Measurements from ENCODE around the gene SLIT3. TPM values are rescaled to one million over a fixed set of nuclear protein-coding genes. Genes with fewer than 3 reads are reported as not detected.

The SLIT3 gene
- total and polyA plus RNA-seq, 9 of the 15 experiments (the other 6 are each of a cell fraction or from before 2014, with no cell fraction given): 0.01 to 0.04 TPM; not detected in 7

DNA sequence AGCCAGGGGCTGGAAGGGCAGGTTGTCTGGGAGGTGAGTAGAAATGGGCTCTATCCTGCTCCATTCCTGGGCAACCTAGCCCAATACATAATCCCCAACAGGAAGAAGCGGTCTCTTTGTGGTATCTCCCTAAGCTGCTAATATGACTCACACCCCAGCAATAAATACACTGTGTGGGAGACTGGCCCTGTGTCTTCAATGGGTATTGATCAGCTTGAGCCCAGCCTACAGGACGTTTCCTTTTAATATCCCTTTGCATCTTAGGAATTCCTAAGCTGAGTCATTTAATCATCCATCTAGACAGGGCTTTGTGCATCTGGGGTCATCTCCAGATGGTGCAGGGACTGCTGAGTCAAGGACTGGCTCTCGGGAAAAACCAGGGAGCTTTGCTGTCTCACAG is 514.8 kb downstream of the SLIT3 start (continued):
- TF ChIP-seq, protein P1, sequence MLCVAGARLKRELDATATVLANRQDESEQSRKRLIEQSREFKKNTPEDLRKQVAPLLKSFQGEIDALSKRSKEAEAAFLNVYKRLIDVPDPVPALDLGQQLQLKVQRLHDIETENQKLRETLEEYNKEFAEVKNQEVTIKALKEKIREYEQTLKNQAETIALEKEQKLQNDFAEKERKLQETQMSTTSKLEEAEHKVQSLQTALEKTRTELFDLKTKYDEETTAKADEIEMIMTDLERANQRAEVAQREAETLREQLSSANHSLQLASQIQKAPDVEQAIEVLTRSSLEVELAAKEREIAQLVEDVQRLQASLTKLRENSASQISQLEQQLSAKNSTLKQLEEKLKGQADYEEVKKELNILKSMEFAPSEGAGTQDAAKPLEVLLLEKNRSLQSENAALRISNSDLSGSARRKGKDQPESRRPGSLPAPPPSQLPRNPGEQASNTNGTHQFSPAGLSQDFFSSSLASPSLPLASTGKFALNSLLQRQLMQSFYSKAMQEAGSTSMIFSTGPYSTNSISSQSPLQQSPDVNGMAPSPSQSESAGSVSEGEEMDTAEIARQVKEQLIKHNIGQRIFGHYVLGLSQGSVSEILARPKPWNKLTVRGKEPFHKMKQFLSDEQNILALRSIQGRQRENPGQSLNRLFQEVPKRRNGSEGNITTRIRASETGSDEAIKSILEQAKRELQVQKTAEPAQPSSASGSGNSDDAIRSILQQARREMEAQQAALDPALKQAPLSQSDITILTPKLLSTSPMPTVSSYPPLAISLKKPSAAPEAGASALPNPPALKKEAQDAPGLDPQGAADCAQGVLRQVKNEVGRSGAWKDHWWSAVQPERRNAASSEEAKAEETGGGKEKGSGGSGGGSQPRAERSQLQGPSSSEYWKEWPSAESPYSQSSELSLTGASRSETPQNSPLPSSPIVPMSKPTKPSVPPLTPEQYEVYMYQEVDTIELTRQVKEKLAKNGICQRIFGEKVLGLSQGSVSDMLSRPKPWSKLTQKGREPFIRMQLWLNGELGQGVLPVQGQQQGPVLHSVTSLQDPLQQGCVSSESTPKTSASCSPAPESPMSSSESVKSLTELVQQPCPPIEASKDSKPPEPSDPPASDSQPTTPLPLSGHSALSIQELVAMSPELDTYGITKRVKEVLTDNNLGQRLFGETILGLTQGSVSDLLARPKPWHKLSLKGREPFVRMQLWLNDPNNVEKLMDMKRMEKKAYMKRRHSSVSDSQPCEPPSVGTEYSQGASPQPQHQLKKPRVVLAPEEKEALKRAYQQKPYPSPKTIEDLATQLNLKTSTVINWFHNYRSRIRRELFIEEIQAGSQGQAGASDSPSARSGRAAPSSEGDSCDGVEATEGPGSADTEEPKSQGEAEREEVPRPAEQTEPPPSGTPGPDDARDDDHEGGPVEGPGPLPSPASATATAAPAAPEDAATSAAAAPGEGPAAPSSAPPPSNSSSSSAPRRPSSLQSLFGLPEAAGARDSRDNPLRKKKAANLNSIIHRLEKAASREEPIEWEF (CRISPR knock-in tag; IDR thresholded peaks at IDR 0.05): 0 out of 2 replicates have a peak, but pooled peaks have one; percentile 59
- peak; percentile 45; the same call in 1 of the 2 replicates for TF ChIP-seq JUND (IDR thresholded peaks at IDR 0.05; ENCODE audit: borderline replicate concordance, low read depth, low read length)
- TF ChIP-seq JUND (tag; IDR thresholded peaks at IDR 0.05; ENCODE audit: borderline replicate concordance, low read depth, low read length): no peak

GRCh38 chr5:168784454-168784853 is 516.5 kb downstream of the SLIT3 start:
- DNase-seq (ENCODE audit: extremely low read depth in 1 of 4, low spot score in 3 of 4): no peak
- no peak overlapping the region for H3K4me2 ChIP-seq (ENCODE audit: insufficient read depth, low read length)
- no peak overlapping the region for H3K9ac ChIP-seq (ENCODE audit: insufficient read depth in 1 of 2, low read depth in 2 of 2, low read length in 2 of 2)
- intact Hi-C loops (cut with micrococcal nuclease): no loop called here
- H3K4me1 ChIP-seq (replicated peaks in 1 of 2; ENCODE audit: control insufficient read depth in 2 of 2, insufficient read depth in 2 of 2, low read length in 2 of 2): no peaks in the 10 kb centered on the region
- H3K79me2 ChIP-seq (ENCODE audit: control insufficient read depth, insufficient read depth, low read length): no peaks in the 10 kb centered on the region
- no peaks in the 10 kb centered on the region for H3K9me1 ChIP-seq (ENCODE audit: control insufficient read depth, insufficient read depth, low read length)
- ChIA-PET CTCF (ENCODE audit: low intra/inter-chr PET ratio) (no interaction called here), POLR2A (interaction anchor here (1.0 kb wide), 1 partner anchor 22 kb away, joined by 3 read pairs; no protein-coding TSS in a partner anchor)
- TF ChIP-seq SPI1 (IDR thresholded peaks at IDR 0.05; ENCODE audit: borderline replicate concordance, low read depth, low read length): peak; percentile 72; the same call in 1 of the 2 replicates
- TF ChIP-seq NCOA2 (IDR thresholded peaks at IDR 0.05; ENCODE audit: partially characterized antibody in 2 of 2): no peak
- no peaks in the 10 kb centered on the region for H4K20me1 ChIP-seq (replicated peaks; ENCODE audit: control insufficient read depth, insufficient read depth, low read length)
- H3K4me3 ChIP-seq: no peak overlapping the region
- no peaks in the 10 kb centered on the region for H3K36me3 ChIP-seq (ENCODE audit: control insufficient read depth, insufficient read depth, low read length)
- H3K9me3 ChIP-seq (replicated peaks; ENCODE audit: control insufficient read depth, insufficient read depth, low read depth, low read length): no peaks in the 10 kb centered on the region
- FAIRE-seq: no peak
- BruUV-seq (replicated peaks): no TSS peak
- 0% methylated on average over 4 of the region's 4 CpGs for WGBS (ENCODE audit: insufficient coverage, low coverage, missing lambda C conversion rate)
- no peak overlapping the region for H3K27ac ChIP-seq (ENCODE audit: extremely low read depth, low read depth, low read length)
- peaks cover 9 to 43% of the 10 kb centered on the region in 2 experiments; a peak in 4 of 5 replicates for H3K27me3 ChIP-seq (ENCODE audit: control insufficient read depth in 2 of 2, insufficient read depth in 2 of 2, low read length in 2 of 2)
- no peak for ATAC-seq
- H2AFZ ChIP-seq (ENCODE audit: low read depth, low read length): no peak overlapping the region
- in situ Hi-C loops (cut with MboI): no loop called here
